ENCODE measurements around the gene MUC6. TPM values are rescaled to one million over a fixed set of nuclear protein-coding genes. Genes with fewer than 3 reads are reported as not detected.

Gene MUC6
- total RNA-seq, 4 donors from 2014 or later = 0.19 TPM; not detected in 3

DNA sequence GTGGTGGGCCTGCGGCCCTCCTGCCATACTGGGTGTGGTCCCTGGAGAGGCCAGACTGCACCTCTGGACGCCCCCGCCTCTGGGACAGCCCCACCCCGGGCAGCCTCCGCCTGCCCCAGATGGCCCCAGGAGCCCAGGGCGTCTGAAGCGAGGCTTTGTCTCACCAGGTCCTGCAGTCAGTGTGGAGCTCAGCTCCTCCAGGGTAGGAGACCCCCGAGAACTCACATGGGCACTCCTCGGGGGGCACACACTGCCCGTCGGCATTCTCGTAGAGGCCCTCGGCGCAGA, 10.4 kb downstream of the MUC6 start:
- H3K36me3 ChIP-seq = no peaks in the 10 kb centered on the region
- DNase-seq = no peak
- intact Hi-C loops (cut with DNase I) = no loop called here
- peaks cover 0 to 24% (median 0%) of the 10 kb centered on the region in 4 donors for H3K27me3 ChIP-seq
- no peak for TF ChIP-seq CTCF (IDR thresholded peaks at IDR 0.05)
- no peak for TF ChIP-seq POLR2A (IDR thresholded peaks at IDR 0.05)
- 70% methylated on average over 6 of the region's 14 CpGs; no CpG with 5 or more reads in 1 of the 2 donors for WGBS, 2 donors
- no peak overlapping the region for H3K4me3 ChIP-seq
- no peaks in the 10 kb centered on the region for H3K9me3 ChIP-seq
- H3K27ac ChIP-seq = no peak overlapping the region
- H3K4me1 ChIP-seq = no peaks in the 10 kb centered on the region

GRCh38 chr11:1025410-1026162, 10.9 kb downstream of the MUC6 start:
- intact Hi-C loops (cut with DNase I) = no loop called here

GRCh38 chr11:1024597-1025409, 11.7 kb downstream of the MUC6 start:
- Histone ChIP-seq H3K9me3 (no peaks in the 10 kb centered on the region), H3K36me3 (no peaks in the 10 kb centered on the region), H3K4me1 (no peaks in the 10 kb centered on the region), H3K27me3 (peaks cover 0 to 11% (median 0%) of the 10 kb centered on the region in 4 donors), H3K27ac (no peak overlapping the region), H3K4me3 (no peak overlapping the region)
- TF ChIP-seq POLR2A (IDR thresholded peaks at IDR 0.05) = no peak
- TF ChIP-seq CTCF (IDR thresholded peaks at IDR 0.05) = no peak
- intact Hi-C loops (cut with DNase I) = no loop called here
- 89 to 92% methylated on average over 12 to 17 of the region's 48 CpGs for WGBS, 2 donors
- DNase-seq = no peak

More at GRCh38 chr11:1025410-1026162, 10.9 kb downstream of the MUC6 start:
- H3K4me3 ChIP-seq = no peak overlapping the region
- H3K36me3 ChIP-seq = no peaks in the 10 kb centered on the region
- peaks cover 0 to 19% (median 0%) of the 10 kb centered on the region in 4 donors for H3K27me3 ChIP-seq
- DNase-seq = no peak
- TF ChIP-seq POLR2A (IDR thresholded peaks at IDR 0.05) (no peak), CTCF (IDR thresholded peaks at IDR 0.05) (no peak)
- no peaks in the 10 kb centered on the region for H3K9me3 ChIP-seq
- H3K27ac ChIP-seq = no peak overlapping the region
- WGBS, 2 donors = 58% methylated on average over 12 of the region's 35 CpGs; no CpG with 5 or more reads in 1 of the 2 donors
- H3K4me1 ChIP-seq = no peaks in the 10 kb centered on the region

DNA sequence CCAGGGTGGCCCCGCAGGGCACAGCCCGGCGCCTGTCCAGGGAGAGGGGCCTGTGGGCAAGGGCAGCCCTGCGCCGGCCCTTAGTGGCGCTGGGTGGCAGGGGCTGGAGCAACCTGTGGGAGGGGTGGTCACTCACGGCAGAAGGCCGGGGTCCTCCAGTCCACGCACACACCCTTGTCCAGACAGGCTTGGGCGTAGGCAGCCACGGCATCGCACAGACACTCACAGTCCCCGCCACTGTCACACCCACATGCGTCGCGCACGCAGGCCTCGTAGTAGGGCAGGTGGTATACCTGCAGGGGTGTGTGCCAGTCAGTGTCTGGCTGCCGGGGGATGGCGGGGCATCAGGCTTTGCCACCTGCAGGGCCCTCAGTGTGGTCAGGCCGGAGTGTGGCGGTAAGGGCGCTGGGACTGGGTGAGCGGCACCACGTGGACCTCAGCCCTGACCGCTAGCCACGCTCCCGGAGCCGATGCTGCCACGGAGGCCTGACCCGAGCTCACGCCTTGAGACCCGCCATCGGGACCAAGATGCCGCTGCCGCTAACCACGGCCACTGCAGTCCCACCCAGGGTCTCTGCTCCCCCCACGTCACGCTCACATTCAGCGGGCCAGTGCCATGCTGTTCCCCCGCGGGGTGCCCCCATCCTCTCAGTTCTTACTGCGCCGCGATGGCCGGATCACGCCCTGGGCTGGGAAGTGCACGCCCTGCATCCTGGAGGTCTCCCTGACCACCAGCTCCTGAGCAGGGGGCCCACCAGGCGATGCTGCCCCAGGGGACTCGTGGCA, 12.5 kb downstream of the MUC6 start:
- H3K27ac ChIP-seq = no peak overlapping the region
- intact Hi-C loops (cut with DNase I) = no loop called here
- H3K4me3 ChIP-seq = no peak overlapping the region
- TF ChIP-seq POLR2A (IDR thresholded peaks at IDR 0.05) (no peak), CTCF (IDR thresholded peaks at IDR 0.05) (no peak)
- no peaks in the 10 kb centered on the region for H3K9me3 ChIP-seq
- peaks cover 0 to 3% (median 0%) of the 10 kb centered on the region in 4 donors for H3K27me3 ChIP-seq
- no peak for DNase-seq
- H3K4me1 ChIP-seq = no peaks in the 10 kb centered on the region
- no peaks in the 10 kb centered on the region for H3K36me3 ChIP-seq
- WGBS, 2 donors = 86% methylated on average over 7 of the region's 50 CpGs; no CpG with 5 or more reads in 1 of the 2 donors
